Femur (tissue), 1 donor: ENCODE measurements around the gene LRP5.
"Not testable (repeated sequence)": the region's sequence is repeated elsewhere in the genome, so short reads cannot be mapped to it uniquely, and the experiment has no call there.

Source experiments
- DNase-seq: peaks from one replicate; pipeline ENCODE4 v3.0.0-alpha.2; 2017

LRP5 gene

GRCh38 chr11:68471360-68472340, 159.3 kb downstream of the LRP5 start:
- DNase-seq = peak; percentile 49

- DNase-seq = no peak
Observed at GRCh38 chr11:68472778-68473177, 160.4 kb downstream of the LRP5 start.

GRCh38 chr11:68473693-68474092, 161.3 kb downstream of the LRP5 start:
- DNase-seq = no peak

GRCh38 chr11:68475626-68476025, 163.2 kb downstream of the LRP5 start:
- DNase-seq = not testable (repeated sequence)

- DNase-seq = no peak
Observed at GRCh38 chr11:68479390-68479789, 167.0 kb downstream of the LRP5 start.

- DNase-seq = no peak
Observed at GRCh38 chr11:68480193-68480592, 167.8 kb downstream of the LRP5 start.

- DNase-seq = no peak
Observed at GRCh38 chr11:68480852-68481510, 168.6 kb downstream of the LRP5 start.

GRCh38 chr11:68481579-68482240, 169.3 kb downstream of the LRP5 start:
- no peak for DNase-seq

GRCh38 chr11:68488623-68489022, 176.2 kb downstream of the LRP5 start:
- no peak for DNase-seq

- DNase-seq = no peak
Observed at GRCh38 chr11:68495220-68495729, 182.9 kb downstream of the LRP5 start.

- no peak for DNase-seq
Observed at GRCh38 chr11:68495872-68496271, 183.5 kb downstream of the LRP5 start.

- no peak for DNase-seq
Observed at GRCh38 chr11:68497761-68498160, 185.4 kb downstream of the LRP5 start.

- no peak for DNase-seq
Observed at GRCh38 chr11:68498321-68498720, 185.9 kb downstream of the LRP5 start.
